WTC11 (cell line): ENCODE measurements around the gene ZNF414.

Experiments used
- NFE2L1 ChIP-seq: sonication (generic); formaldehyde crosslinking; IDR thresholded peaks from 2 replicates; pipeline ENCODE4 v1.8.1; 2023; ENCODE audit warnings: missing genetic modification reagents
- NR1H2 ChIP-seq: sonication (generic); formaldehyde crosslinking; IDR thresholded peaks from 2 replicates; pipeline ENCODE4 v1.9.0; 2021; ENCODE audit warnings: mild to moderate bottlenecking, moderate library complexity, missing genetic modification reagents
- TCF7 ChIP-seq: sonication (generic); formaldehyde crosslinking; IDR thresholded peaks from 2 replicates; pipeline ENCODE4 v1.8.0; 2022; ENCODE audit warnings: mild to moderate bottlenecking, low read depth, missing genetic modification reagents, moderate library complexity
- ZNF121 ChIP-seq: sonication (generic); formaldehyde crosslinking; IDR thresholded peaks from 2 replicates; pipeline ENCODE4 v1.8.0; 2023; ENCODE audit warnings: missing genetic modification reagents
- ZNF138 ChIP-seq: sonication (generic); formaldehyde crosslinking; conservative IDR thresholded peaks from 2 replicates; pipeline ENCODE4 v1.8.1; 2022; ENCODE audit warnings: mild to moderate bottlenecking, moderate library complexity, missing genetic modification reagents
- TF ChIP-seq, protein P1 (sequence below): sonication (generic); formaldehyde crosslinking; IDR thresholded peaks from 2 replicates; pipeline ENCODE4 v1.8.0; 2022; ENCODE audit warnings: mild to moderate bottlenecking, missing genetic modification reagents
- TF ChIP-seq, protein P2 (sequence below): sonication (generic); formaldehyde crosslinking; IDR thresholded peaks from 2 replicates; pipeline ENCODE4 v1.8.1; 2022; ENCODE audit warnings: low read depth, missing genetic modification reagents, borderline replicate concordance
- TF ChIP-seq, protein P3 (sequence below): fragments of 200-600 bp; IDR thresholded peaks from 2 replicates; pipeline ENCODE4 v1.8.0; 2022; ENCODE audit warnings: antibody characterized with exemption

DNA sequence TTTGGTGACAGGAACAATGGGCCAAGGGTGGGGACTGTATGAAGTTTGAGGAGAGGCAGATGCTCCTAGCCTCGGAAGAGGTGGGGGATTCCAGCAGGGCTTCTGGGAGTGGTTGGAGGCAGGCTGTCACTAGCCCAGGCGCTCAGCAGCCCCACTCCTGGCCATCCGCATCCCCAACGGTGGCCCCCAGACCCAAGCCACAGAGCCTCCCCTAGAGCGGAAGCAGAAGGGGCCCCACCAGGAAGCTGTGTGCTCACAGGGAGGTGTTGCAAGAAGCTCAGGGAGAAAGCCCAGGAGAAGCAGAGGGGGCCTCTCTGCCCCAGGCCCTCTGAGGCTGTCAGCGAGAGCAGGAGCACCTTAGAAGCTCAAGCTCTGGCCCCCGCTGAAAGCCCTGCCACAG, 19.8 kb downstream of the ZNF414 start:
- TF ChIP-seq TCF7 (no peak), ZNF138 (no peak), NFE2L1 (CRISPR knock-in tag) (no peak), NR1H2 (CRISPR knock-in tag) (no peak), ZNF121 (no peak)
- TF ChIP-seq, protein P1, sequence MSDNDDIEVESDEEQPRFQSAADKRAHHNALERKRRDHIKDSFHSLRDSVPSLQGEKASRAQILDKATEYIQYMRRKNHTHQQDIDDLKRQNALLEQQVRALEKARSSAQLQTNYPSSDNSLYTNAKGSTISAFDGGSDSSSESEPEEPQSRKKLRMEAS (CRISPR knock-in tag), result no peak
- TF ChIP-seq, protein P2, sequence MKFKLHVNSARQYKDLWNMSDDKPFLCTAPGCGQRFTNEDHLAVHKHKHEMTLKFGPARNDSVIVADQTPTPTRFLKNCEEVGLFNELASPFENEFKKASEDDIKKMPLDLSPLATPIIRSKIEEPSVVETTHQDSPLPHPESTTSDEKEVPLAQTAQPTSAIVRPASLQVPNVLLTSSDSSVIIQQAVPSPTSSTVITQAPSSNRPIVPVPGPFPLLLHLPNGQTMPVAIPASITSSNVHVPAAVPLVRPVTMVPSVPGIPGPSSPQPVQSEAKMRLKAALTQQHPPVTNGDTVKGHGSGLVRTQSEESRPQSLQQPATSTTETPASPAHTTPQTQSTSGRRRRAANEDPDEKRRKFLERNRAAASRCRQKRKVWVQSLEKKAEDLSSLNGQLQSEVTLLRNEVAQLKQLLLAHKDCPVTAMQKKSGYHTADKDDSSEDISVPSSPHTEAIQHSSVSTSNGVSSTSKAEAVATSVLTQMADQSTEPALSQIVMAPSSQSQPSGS (CRISPR knock-in tag), result no peak
- TF ChIP-seq, protein P3, sequence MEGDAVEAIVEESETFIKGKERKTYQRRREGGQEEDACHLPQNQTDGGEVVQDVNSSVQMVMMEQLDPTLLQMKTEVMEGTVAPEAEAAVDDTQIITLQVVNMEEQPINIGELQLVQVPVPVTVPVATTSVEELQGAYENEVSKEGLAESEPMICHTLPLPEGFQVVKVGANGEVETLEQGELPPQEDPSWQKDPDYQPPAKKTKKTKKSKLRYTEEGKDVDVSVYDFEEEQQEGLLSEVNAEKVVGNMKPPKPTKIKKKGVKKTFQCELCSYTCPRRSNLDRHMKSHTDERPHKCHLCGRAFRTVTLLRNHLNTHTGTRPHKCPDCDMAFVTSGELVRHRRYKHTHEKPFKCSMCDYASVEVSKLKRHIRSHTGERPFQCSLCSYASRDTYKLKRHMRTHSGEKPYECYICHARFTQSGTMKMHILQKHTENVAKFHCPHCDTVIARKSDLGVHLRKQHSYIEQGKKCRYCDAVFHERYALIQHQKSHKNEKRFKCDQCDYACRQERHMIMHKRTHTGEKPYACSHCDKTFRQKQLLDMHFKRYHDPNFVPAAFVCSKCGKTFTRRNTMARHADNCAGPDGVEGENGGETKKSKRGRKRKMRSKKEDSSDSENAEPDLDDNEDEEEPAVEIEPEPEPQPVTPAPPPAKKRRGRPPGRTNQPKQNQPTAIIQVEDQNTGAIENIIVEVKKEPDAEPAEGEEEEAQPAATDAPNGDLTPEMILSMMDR, result no peak
